ENCODE measurements around the gene SLC7A1.

GRCh38 chr13:29562786-29563438 lies 32.6 kb downstream of the SLC7A1 start:
- TF ChIP-seq POLR2A (IDR thresholded peaks at IDR 0.05; ENCODE audit: extremely low read depth, insufficient read length) (no peak), CTCF (IDR thresholded peaks at IDR 0.05; ENCODE audit: low read depth, low read length) (no peak), MAX (IDR thresholded peaks at IDR 0.05; ENCODE audit: low read depth, low read length) (no peak), MYC (IDR thresholded peaks at IDR 0.05; ENCODE audit: low read depth, low read length) (no peak)

Measured in NB4 (cell line).